Fibroblast of mammary gland (primary cell): ENCODE measurements around the gene SETMAR.

Experiments used
- DNase-seq: peaks from one replicate; pipeline ENCODE4 v3.0.0-alpha.2; 2010; ENCODE audit warnings: low read depth
- H3K4me3 ChIP-seq: 2 replicates; pipeline ENCODE4 v1.5.1; 2011; ENCODE audit warnings: low read depth, mild to moderate bottlenecking, low read length, moderate library complexity; ENCODE audit not compliant: control insufficient read depth
- TF ChIP-seq, protein P1 (sequence below): conservative IDR thresholded peaks from 2 replicates; pipeline ENCODE4 v1.5.1; 2011; ENCODE audit warnings: low read depth, low read length, inconsistent platforms; ENCODE audit not compliant: control insufficient read depth, insufficient read depth

The SETMAR gene

DNA sequence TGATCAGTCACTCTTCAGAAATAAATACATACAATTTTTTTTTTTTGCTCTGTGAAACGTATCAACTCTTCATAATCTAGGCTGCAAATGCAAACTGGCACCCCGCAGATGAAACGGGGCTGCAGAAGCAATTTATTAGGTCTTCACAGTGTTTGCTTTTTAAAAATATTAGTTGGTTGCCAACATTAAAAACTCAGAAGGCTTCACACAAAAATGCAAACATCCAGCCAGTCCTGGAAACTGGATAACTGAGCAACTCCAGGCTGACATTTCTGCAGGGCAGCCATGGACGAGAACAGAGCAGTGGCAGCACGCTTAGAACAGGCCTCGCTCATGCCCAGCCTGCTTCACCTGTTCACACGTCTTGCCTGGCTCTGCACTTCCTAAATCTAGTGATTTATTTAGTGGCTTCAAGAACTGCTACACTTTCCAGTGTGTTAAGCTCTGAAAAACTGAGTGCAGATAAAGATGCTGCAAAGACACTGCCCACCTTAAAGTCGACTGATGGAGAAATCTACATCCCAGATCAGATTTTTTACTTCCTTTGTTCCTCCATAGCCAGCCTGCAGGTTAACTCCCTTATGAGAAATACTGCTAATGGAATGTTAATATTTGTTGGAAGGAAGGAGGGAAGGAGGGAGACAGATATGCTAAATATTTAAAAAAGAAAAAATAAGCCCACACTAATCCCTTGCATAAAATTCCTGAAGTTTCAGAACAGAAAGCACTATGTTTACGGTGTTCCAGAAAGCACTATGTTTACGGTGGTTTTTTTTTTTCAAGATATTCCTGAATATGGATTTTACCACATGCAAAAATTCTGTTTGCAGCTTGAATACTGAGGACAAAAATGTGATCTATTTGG lies 53.6 kb downstream of the SETMAR start:
- TF ChIP-seq, protein P1, sequence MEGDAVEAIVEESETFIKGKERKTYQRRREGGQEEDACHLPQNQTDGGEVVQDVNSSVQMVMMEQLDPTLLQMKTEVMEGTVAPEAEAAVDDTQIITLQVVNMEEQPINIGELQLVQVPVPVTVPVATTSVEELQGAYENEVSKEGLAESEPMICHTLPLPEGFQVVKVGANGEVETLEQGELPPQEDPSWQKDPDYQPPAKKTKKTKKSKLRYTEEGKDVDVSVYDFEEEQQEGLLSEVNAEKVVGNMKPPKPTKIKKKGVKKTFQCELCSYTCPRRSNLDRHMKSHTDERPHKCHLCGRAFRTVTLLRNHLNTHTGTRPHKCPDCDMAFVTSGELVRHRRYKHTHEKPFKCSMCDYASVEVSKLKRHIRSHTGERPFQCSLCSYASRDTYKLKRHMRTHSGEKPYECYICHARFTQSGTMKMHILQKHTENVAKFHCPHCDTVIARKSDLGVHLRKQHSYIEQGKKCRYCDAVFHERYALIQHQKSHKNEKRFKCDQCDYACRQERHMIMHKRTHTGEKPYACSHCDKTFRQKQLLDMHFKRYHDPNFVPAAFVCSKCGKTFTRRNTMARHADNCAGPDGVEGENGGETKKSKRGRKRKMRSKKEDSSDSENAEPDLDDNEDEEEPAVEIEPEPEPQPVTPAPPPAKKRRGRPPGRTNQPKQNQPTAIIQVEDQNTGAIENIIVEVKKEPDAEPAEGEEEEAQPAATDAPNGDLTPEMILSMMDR: no peak
- H3K4me3 ChIP-seq: no peak overlapping the region
- DNase-seq: no peak

DNA sequence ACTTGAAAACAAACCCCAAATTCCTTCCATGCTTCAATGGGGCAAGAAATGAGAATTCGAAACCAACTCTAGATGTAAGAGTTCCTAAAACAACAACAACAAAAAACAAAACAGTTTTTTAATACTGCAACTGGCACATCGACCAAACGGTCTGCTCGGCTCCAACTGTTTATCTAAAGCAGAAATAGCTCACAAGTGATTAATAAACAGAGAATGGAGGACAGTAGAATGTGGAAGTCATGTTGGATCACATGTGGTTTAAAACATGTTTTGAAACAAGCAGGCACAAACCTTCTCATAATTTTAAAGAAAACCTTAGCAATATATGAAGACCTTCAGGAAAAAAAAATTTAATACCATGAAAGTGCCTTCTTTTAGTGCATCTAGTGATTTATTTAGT lies 55.1 kb downstream of the SETMAR start:
- H3K4me3 ChIP-seq: no peak overlapping the region
- DNase-seq: no peak
- TF ChIP-seq, protein P1: no peak

DNA sequence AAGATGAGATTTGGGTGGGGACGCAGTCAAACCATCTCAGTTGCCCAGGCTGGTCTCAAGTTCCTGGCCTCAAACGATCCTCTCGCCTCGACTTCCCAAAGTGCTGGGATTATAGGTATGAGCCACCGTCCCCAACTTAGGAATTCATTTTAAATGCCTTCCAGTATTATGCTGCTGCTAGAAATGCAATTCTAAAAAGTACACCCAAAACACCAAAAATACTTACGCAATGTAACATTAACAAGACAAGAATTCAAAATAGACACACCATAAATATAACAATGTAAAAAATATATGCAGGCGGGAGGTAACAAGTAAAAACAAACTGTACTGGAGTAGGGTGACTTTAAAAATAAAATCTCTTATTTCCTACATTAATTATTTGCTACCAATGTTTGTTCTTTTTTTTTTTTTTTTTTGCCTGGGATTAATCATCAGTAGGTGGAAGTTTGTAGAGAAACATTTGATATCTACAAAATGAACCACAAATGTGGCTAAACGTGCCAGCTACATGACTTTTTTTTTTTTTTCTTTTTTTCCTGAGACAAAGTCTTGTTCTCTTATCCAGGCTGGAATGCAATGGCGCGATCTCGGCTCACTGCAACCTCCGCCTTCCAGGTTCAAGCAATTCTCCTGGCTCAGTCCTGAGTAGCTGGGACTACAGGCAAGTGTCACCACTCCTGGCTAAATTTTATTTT lies 56.8 kb downstream of the SETMAR start:
- no peak overlapping the region for H3K4me3 ChIP-seq
- no peak for DNase-seq
- TF ChIP-seq, protein P1: no peak

DNA sequence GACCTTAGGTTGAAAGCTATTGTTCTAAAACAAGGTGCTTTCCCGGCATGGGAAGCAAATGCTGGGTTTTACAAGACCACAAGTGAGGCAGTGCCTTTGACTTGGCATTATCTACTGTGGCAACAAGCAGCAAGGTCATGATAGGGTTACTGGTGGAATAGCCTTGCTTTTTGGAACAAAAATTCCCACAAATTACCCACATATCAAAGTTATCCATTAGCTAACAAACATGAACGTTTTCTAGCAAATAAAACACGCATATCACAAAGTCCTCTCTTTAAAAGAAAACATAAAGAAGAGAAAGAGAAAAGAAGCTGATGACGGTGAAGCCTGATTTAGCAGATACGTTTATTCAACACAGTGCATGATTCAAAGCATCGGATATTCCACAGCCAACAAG lies 57.6 kb downstream of the SETMAR start:
- DNase-seq: no peak
- H3K4me3 ChIP-seq: no peak overlapping the region
- TF ChIP-seq, protein P1: no peak

DNA sequence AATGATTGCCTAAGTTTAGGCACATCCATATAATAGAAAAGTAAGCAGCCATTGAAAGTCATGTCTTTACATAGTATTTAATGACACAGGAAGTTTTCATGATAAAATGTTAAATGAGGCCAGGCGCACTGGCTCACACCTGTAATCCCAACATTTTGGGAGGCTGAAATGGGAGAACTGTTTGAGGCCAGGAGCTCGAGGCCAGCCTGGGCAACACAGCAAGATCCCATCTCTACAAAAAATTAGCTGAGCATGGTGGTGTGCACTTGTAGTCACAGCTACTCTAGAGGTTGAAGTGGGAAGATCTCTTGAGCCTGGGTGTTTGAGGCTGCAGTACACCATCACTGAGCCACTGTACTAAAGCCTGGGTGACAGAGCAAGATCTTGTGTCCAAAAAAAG lies 59.4 kb downstream of the SETMAR start:
- no peak overlapping the region for H3K4me3 ChIP-seq
- TF ChIP-seq, protein P1: no peak
- no peak for DNase-seq
